Loucy (cell line): Measurements from ENCODE around the gene AHI1.

ENCODE experiments used
- H2AFZ ChIP-seq: fragments of 200-600 bp; sonication (generic); 2 replicates; pipeline ENCODE4 v1.6.0; 2016; ENCODE audit warnings: antibody characterized with exemption, mild to moderate bottlenecking, low read length, moderate library complexity
- H3F3A ChIP-seq: fragments of 200-600 bp; 2 replicates; pipeline ENCODE4 v1.6.0; 2016; ENCODE audit warnings: antibody characterized with exemption, low read depth, mild to moderate bottlenecking
- H3K27me3 ChIP-seq: fragments of 200-600 bp; sonication (generic); 2 replicates; pipeline ENCODE4 v1.6.1; 2014; ENCODE audit warnings: low read length, mild to moderate bottlenecking; ENCODE audit not compliant: insufficient read depth, poor library complexity, severe bottlenecking
- H3K36me3 ChIP-seq: fragments of 200-600 bp; sonication (generic); 2 replicates; pipeline ENCODE4 v1.6.1; 2016; ENCODE audit warnings: low read length; ENCODE audit not compliant: insufficient read depth
- H3K4me1 ChIP-seq: fragments of 200-600 bp; sonication (generic); 2 replicates; pipeline ENCODE4 v1.5.1; 2014; ENCODE audit warnings: low read length, mild to moderate bottlenecking; ENCODE audit not compliant: insufficient read depth, poor library complexity, severe bottlenecking
- H3K4me2 ChIP-seq: fragments of 200-600 bp; sonication (generic); 2 replicates; pipeline ENCODE4 v1.6.0; 2014; ENCODE audit warnings: antibody characterized with exemption, low read length, low read depth, mild to moderate bottlenecking; ENCODE audit not compliant: poor library complexity, severe bottlenecking
- H3K4me3 ChIP-seq: fragments of 200-600 bp; sonication (generic); 2 replicates; pipeline ENCODE4 v1.5.1; 2014; ENCODE audit warnings: low read length, mild to moderate bottlenecking, mixed read lengths; ENCODE audit not compliant: poor library complexity, severe bottlenecking
- H3K79me2 ChIP-seq: fragments of 200-600 bp; sonication (generic); 2 replicates; pipeline ENCODE4 v1.6.1; 2014; ENCODE audit warnings: low read length; ENCODE audit not compliant: insufficient read depth
- H3K9ac ChIP-seq: fragments of 200-600 bp; sonication (generic); 2 replicates; pipeline ENCODE4 v1.6.0; 2014; ENCODE audit warnings: mild to moderate bottlenecking, low read depth, low read length, moderate library complexity; ENCODE audit not compliant: poor library complexity, severe bottlenecking
- H3K9me2 ChIP-seq: fragments of 200-600 bp; sonication (generic); replicated peaks from 2 replicates; pipeline ENCODE4 v1.6.1; 2016; ENCODE audit warnings: low read depth, low read length, mixed read lengths
- H3K9me3 ChIP-seq: fragments of 200-600 bp; sonication (generic); 2 replicates; pipeline ENCODE4 v1.6.1; 2014; ENCODE audit warnings: mild to moderate bottlenecking, antibody characterized with exemption, low read length, low read depth; ENCODE audit not compliant: insufficient read depth
- H4K20me1 ChIP-seq: fragments of 200-600 bp; sonication (generic); 2 replicates; pipeline ENCODE4 v1.6.0; 2014; ENCODE audit warnings: antibody characterized with exemption, low read length, mild to moderate bottlenecking; ENCODE audit not compliant: insufficient read depth, poor library complexity, severe bottlenecking
- CTCF ChIP-seq: fragments of 200-600 bp; sonication (generic); conservative IDR thresholded peaks from 2 replicates; pipeline ENCODE4 v1.5.1; 2014; ENCODE audit warnings: mild to moderate bottlenecking, antibody characterized with exemption, low read length
- EZH2phosphoT487 ChIP-seq: fragments of 200-600 bp; IDR thresholded peaks from 2 replicates; pipeline ENCODE4 v1.6.1; 2018; ENCODE audit warnings: antibody characterized with exemption, mild to moderate bottlenecking, moderate library complexity, borderline replicate concordance

The AHI1 gene

GRCh38 chr6:135314543-135314942 lies 183.0 kb downstream of the AHI1 start:
- Histone ChIP-seq H3K4me1 (peaks cover 47% of the 10 kb centered on the region), H3K9ac (peak overlapping the region; percentile 34), H3K79me2 (no peaks in the 10 kb centered on the region), H3K4me2 (peak overlapping the region; percentile 15), H2AFZ (peak overlapping the region; percentile 16; the same call in 1 of the 2 replicates), H3K27me3 (no peaks in the 10 kb centered on the region), H3K36me3 (no peaks in the 10 kb centered on the region), H4K20me1 (no peaks in the 10 kb centered on the region), H3K9me2 (no peaks in the 10 kb centered on the region), H3K4me3 (no peak overlapping the region), H3K9me3 (no peaks in the 10 kb centered on the region), H3F3A (no peaks in the 10 kb centered on the region)
- TF ChIP-seq EZH2phosphoT487 (no peak), CTCF (no peak; the same call in 1 of the 2 replicates)

DNA sequence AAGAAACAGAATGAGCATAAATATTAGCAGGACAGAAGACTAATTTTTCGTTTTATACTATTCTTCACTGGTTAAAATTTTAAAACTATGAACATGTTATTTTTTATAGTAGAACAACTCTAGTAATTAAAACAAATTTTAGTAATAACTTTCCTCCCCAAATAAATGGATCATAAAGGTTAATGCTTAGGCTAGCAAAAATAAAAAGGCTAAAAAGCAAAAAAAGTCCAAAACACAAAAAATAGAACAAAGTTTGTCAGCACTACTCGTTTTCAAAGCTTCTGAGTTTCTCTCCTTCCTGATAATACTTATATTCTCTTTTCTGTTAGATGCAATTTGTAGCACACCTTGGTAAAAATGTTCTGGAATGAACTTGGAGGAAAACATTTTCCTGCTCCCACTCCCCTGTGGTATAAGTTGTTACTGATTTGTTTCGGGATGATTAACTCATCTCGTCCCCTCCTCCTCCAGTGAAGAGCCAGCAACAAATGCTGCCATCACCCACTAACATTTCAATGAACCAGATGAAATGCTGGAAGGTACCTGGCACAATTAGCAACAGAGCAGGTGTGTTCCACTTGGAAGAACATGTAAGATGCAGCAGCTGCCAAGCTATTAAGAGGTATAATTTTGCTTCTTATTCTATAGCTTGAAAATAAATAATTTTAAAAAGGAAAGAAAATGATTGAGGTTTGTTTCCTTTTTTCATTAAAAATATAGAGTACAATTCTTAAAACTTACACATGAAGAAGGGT lies 185.9 kb downstream of the AHI1 start:
- H3K4me3 ChIP-seq, result no peak overlapping the region
- H3K27me3 ChIP-seq, result no peaks in the 10 kb centered on the region
- no peaks in the 10 kb centered on the region for H3F3A ChIP-seq
- no peaks in the 10 kb centered on the region for H3K9me2 ChIP-seq
- H3K4me2 ChIP-seq, result no peak overlapping the region
- no peak overlapping the region for H2AFZ ChIP-seq
- no peak for TF ChIP-seq CTCF
- no peak for TF ChIP-seq EZH2phosphoT487
- H4K20me1 ChIP-seq, result no peaks in the 10 kb centered on the region
- H3K9me3 ChIP-seq, result no peaks in the 10 kb centered on the region
- peaks cover 36% of the 10 kb centered on the region for H3K4me1 ChIP-seq
- H3K79me2 ChIP-seq, result no peaks in the 10 kb centered on the region
- H3K9ac ChIP-seq, result no peak overlapping the region
- H3K36me3 ChIP-seq, result no peaks in the 10 kb centered on the region

DNA sequence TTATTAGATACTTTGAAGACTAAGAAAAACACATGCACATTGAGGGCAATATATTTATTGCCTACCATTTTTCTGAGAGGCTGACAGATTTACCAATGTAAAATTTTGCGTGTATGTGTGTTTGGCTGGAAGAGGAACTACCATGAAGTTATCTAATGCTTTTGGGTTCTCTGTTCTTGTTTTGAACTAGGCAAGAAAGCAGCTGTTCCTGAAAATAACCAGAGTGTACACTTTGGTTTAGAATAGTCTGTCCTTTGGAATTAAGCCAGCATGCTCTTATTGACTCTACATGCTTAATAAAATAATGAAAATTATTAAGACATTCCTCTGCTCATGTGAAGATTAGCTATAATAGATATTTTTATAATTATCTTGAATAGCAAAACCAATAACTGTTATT lies 187.2 kb downstream of the AHI1 start:
- Histone ChIP-seq H3K36me3 (no peaks in the 10 kb centered on the region), H4K20me1 (no peaks in the 10 kb centered on the region), H3K9me3 (no peaks in the 10 kb centered on the region), H3K9me2 (no peaks in the 10 kb centered on the region), H3K4me1 (peaks cover 39% of the 10 kb centered on the region), H3K4me2 (no peak overlapping the region), H3K9ac (no peak overlapping the region), H3K4me3 (no peak overlapping the region), H3K27me3 (no peaks in the 10 kb centered on the region), H2AFZ (no peak overlapping the region), H3K79me2 (no peaks in the 10 kb centered on the region), H3F3A (no peaks in the 10 kb centered on the region)
- TF ChIP-seq CTCF, result no peak
- no peak for TF ChIP-seq EZH2phosphoT487
